Glomerular visceral epithelial cell (primary cell): Measurements from ENCODE around the gene WDR45B.
A peak's percentile ranks its signal among the peaks of the same experiment; 100 is the strongest.

ENCODE experiments used
- DNase-seq: peaks from one replicate; pipeline ENCODE4 v3.0.0-alpha.2; 2016; ENCODE audit errors: extremely low spot score

The WDR45B gene

GRCh38 chr17:82677353-82677925, 29.2 kb upstream of the WDR45B start:
- no peak for DNase-seq

- DNase-seq = no peak
Measured at GRCh38 chr17:82675476-82676245, 27.4 kb upstream of the WDR45B start.

GRCh38 chr17:82674656-82675475, 26.6 kb upstream of the WDR45B start:
- DNase-seq = no peak

GRCh38 chr17:82670661-82671450, 22.6 kb upstream of the WDR45B start:
- no peak for DNase-seq

GRCh38 chr17:82668631-82669099, 20.4 kb upstream of the WDR45B start:
- peak; percentile 66 for DNase-seq

DNA sequence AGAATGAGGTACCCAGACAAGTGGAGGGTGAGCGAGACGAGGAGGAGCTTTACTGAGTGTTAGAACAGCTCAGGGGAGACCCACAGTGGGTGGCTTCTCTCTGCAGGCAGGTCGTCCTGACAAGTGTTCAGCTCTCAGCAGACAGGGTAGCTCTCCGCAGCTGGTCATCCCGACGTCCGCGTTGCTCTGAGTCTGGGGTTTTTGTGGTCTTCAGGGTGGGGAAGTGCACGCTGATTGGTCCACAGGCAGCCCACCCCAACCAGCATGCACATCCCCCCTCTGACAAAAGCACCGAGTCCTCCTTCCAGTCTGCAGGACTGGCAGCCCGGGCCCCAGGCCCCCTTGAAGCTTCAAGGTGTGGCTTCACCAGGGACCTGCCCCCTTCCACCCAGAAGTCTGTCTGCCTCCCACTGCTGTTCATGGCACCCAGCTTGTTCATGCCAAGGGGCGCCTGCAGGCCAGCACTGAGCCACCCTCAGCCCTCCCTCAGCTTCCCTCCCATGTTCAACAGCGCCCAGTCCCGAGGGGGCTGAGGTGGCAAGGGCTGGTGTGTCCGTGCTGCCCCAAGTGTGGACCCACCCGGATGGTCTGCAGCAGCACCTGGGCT, 19.9 kb upstream of the WDR45B start:
- DNase-seq = no peak

GRCh38 chr17:82667668-82668000, 19.4 kb upstream of the WDR45B start:
- no peak for DNase-seq

GRCh38 chr17:82666931-82667667, 18.9 kb upstream of the WDR45B start:
- DNase-seq = no peak

DNA sequence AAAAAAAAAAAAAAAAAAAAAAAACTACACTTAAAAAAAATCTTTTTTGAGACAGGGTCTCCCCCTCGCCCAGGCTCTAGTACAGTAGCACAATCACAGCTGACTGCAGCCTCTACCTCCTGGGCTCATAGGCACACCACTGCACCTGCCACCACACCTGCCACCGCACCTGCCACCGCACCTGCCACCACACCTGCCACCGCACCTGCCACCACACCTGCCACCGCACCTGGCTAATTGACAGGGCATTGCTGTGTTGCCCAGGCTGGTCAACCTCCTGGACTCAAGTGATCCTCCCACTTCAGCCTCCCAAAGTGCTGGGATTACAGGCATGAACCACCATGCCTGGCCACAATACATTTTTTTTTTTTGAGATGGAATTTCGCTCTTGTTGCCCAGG, 17.6 kb upstream of the WDR45B start:
- no peak for DNase-seq

DNA sequence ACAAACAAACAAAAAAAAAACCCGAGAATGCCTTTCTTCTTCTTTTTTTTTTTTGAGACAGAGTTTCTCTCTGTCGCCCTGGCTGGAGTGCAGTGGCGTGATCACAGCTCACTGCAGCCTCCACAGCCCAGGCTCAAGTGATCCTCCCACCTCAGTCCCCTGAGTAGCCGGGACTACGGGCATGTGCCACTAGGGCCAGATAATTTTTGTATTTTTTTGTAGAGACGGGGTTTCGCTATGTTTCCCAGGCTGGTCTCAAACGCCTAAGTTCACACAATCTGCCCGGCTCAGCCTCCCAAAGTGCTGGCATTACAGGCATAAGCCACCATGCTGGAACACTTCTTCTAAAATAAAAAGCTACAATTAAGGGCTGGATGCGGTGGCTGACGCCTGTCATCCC, 17.0 kb upstream of the WDR45B start:
- no peak for DNase-seq

- DNase-seq = no peak
Measured at GRCh38 chr17:82664701-82665182, 16.5 kb upstream of the WDR45B start.

- no peak for DNase-seq
Measured at GRCh38 chr17:82664276-82664575, 16.0 kb upstream of the WDR45B start.

- DNase-seq = no peak
Measured at GRCh38 chr17:82663381-82664275, 15.4 kb upstream of the WDR45B start.

- no peak for DNase-seq
Measured at GRCh38 chr17:82662711-82663261, 14.5 kb upstream of the WDR45B start.

- DNase-seq = no peak
Measured at GRCh38 chr17:82661717-82662683, 13.8 kb upstream of the WDR45B start.

DNA sequence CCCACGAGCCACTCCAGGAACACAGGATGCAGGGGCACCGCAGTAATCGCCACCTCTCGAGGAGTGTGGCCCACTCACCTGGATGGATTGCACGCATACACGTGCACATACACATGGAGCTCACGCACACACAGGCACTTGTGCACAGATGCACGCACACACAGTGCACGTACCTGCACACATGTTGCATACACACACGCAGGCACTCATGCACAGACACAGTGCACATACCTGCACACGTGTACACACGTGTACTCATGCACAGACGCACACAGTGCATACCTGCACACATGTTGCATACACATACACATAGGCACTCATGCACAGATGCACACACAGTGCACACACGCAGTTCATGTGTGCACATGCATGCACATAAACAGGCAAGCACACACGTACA, 11.6 kb upstream of the WDR45B start:
- DNase-seq = no peak

DNA sequence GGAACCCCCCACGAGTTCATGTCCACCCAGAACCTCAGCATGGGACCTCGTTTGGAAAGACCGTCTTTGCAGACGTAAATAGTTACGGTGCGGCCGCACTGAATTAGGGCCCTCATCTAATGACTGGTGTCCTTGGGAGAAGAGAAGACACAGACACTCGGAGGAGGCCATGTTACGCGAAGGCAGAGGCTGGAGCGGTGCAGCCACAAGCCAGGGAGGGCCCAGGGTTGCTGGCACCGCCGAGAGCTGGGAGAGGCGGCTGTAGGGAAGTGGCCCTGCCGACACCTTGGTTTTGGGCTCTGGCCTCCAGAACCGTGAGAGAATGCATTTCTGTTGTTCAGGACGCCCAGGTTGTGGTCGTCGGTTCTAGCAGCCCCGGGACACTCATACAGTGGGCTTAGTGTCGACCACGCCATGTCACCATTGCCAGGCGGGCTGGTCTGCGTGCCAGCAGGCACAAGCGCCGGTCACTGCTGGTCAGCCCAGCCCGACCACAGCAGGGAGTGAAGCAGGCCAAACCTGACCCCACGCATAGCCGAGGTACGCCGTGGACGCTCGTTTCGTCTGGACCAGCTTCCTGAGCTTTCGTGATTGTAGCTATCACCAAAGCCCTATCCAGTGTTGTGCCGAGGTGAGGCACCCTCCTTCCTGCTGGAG, 10.7 kb upstream of the WDR45B start:
- no peak for DNase-seq

DNA sequence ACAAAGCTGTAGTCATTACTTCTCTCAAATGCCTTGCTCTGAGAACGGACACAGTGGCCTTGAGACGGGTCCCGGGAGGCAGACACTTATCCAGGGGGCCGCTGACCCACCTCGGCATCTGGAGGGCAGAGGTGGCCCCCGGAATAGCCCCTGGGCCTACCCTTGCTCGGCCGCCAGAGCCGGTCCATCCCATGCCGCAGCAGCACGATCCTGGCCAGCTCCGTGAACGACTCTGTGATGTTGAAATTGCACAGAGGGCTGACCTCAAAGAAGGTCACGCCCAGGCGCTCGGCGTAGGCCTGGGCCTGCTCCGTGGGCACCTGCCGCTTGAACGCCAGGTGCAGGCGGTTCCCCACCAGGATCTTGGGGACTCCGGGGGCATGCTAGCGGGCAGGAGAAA, 10.1 kb upstream of the WDR45B start:
- DNase-seq = no peak
